Stomach (tissue), 9 donors: ENCODE measurements around the gene ELF5. TPM values are rescaled to one million over a fixed set of nuclear protein-coding genes. Genes with fewer than 3 reads are reported as not detected.

Experiments
- DNase-seq, 2 donors: peaks; one replicate each; pipeline versions ENCODE4 v3.0.0 to v3.0.0-alpha.2; 2013 to 2019
- H3K27ac ChIP-seq, 5 donors: fragments of 200-600 bp in 4 of 5; sonication (generic) in 4 of 5; one replicate each; pipeline ENCODE4 v1.5.1; 2013 to 2019; ENCODE audit warnings: mild to moderate bottlenecking in 1 of 5, moderate library complexity in 1 of 5
- H3K27me3 ChIP-seq, 3 donors: fragments of 200-600 bp; sonication (generic); one replicate each; pipeline ENCODE4 v1.5.1; 2017 to 2019; ENCODE audit warnings: mixed run types in 1 of 3
- H3K36me3 ChIP-seq, 4 donors: fragments of 200-600 bp; sonication (generic); 1 replicate in 3 of 4; 2 replicates in 1 of 4; pipeline ENCODE4 v1.5.1; 2016 to 2019
- H3K4me1 ChIP-seq, 4 donors: fragments of 200-600 bp; sonication (generic); one replicate each; pipeline ENCODE4 v1.5.1; 2016 to 2019
- H3K4me3 ChIP-seq, 4 donors: fragments of 200-600 bp; sonication (generic) in 3 of 4; one replicate each; pipeline ENCODE4 v1.5.1; 2016 to 2019; ENCODE audit warnings: mild to moderate bottlenecking in 1 of 4
- H3K9me3 ChIP-seq, 4 donors: fragments of 200-600 bp; sonication (generic); one replicate each; pipeline ENCODE4 v1.5.1; 2016 to 2019
- EP300 ChIP-seq: sonication (generic); formaldehyde crosslinking; IDR thresholded peaks from one replicate; pipeline ENCODE4 v1.6.1; 2017; ENCODE audit warnings: antibody characterized with exemption
- POLR2A ChIP-seq, 4 donors: fragments of 450-650 bp; IDR thresholded peaks; one replicate each; pipeline ENCODE4 v1.6.1; 2016; ENCODE audit warnings: antibody characterized with exemption in 4 of 4, control low read depth in 2 of 4, mild to moderate bottlenecking in 1 of 4, moderate library complexity in 1 of 4
- POLR2AphosphoS5 ChIP-seq, 3 donors: sonication (generic); formaldehyde crosslinking; IDR thresholded peaks; one replicate each; pipeline ENCODE4 v1.6.1; 2016; ENCODE audit warnings: antibody characterized with exemption in 3 of 3
- WGBS, 5 donors: extraction: QIAGEN DNeasy Blood & Tissue Kit in 3 of 5; methylation state at CpG; one replicate each; pipeline versions ENCODE4 v1.1.5 to v1.1.7; 2013 to 2018; 5-methylcytosine and 5-hydroxymethylcytosine counted together
- intact Hi-C: fragments of 100-400 bp; cut with DNase I; formaldehyde crosslinking; loops from one replicate; pipeline ENCODE4 v1.15.1; 2023; ENCODE audit warnings: low total_unique reads
- polyA plus RNA-seq, 3 donors: library from polyadenylated mRNA; stranded (reverse); fragments of 200-250 nt; gene quantifications; one replicate each; pipeline ENCODE4 v1.2.3, GENCODE V29; 2013
- total RNA-seq, 5 donors: library from RNA; depleted of rRNA; stranded (reverse); fragments of >200 nt; gene quantifications; one replicate each; pipeline versions ENCODE4 v1.1.0 to v1.2.3, GENCODE V29; 2014 to 2016
- TF ChIP-seq, protein P1 (sequence below), 7 experiments: fragments of 450-650 bp in 4 of 7; fragments of 200-600 bp in 3 of 7; sonication (generic) in 3 of 7; IDR thresholded peaks; one replicate each; pipeline ENCODE4 v1.5.1; 2016 to 2019; ENCODE audit warnings: antibody characterized with exemption in 7 of 7, control low read depth in 2 of 7, mild to moderate bottlenecking in 1 of 7
- donor health status: healthy with polysubstance abuse.
- donor health status: Bipolar disorder and iron deficiency.
- donor health status: healthy.

The ELF5 gene
- total and polyA plus RNA-seq, 8 donors = 0.19 to 0.78 (median 0.55) TPM; not detected in 5

DNA sequence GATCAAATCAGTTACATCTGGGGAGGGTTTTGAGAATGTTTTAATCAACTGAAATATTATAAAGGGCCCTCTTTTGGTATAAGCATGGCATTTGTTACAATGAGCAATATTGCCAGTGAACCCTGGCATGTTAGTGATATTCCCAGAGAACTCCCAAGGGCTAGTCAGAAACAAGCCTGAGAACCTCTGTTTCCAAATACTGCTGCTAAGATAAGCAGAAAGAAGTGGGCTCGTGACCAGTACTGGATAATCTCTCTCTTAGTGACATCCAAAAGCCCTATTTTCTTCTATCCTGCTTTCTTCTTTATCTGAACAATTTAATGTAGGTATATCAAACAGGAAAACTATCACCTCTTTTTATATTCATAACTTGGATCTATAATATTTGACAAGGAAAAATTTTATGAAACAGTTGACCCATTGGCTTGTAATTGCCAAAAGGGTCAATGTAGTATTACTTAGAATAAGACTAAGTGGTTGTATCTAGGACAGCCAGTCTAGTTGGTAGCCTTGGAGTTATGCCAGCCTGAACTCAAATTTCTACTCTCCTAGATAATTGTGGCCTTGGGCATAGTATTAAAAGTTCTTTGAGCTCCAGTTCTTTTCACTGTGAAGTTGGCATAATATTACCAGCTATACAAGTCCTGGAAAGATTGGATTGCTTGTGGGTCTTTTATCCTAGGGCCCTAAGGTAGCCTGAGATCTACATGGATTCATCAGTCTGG is 59.1 kb downstream of the ELF5 start:
- Histone ChIP-seq H3K36me3 (peaks cover 46 to 100% (median 100%) of the 10 kb centered on the region in 4 donors), H3K9me3 (no peaks in the 10 kb centered on the region), H3K4me1 (peaks cover 0 to 5% (median 1%) of the 10 kb centered on the region in 4 donors), H3K27me3 (no peaks in the 10 kb centered on the region), H3K27ac (no peak overlapping the region), H3K4me3 (no peak overlapping the region)
- intact Hi-C loops = no loop called here
- WGBS, 5 donors = 78 to 97% (median 86%) methylated on average over 1 of the region's 1 CpG
- TF ChIP-seq, protein P1, sequence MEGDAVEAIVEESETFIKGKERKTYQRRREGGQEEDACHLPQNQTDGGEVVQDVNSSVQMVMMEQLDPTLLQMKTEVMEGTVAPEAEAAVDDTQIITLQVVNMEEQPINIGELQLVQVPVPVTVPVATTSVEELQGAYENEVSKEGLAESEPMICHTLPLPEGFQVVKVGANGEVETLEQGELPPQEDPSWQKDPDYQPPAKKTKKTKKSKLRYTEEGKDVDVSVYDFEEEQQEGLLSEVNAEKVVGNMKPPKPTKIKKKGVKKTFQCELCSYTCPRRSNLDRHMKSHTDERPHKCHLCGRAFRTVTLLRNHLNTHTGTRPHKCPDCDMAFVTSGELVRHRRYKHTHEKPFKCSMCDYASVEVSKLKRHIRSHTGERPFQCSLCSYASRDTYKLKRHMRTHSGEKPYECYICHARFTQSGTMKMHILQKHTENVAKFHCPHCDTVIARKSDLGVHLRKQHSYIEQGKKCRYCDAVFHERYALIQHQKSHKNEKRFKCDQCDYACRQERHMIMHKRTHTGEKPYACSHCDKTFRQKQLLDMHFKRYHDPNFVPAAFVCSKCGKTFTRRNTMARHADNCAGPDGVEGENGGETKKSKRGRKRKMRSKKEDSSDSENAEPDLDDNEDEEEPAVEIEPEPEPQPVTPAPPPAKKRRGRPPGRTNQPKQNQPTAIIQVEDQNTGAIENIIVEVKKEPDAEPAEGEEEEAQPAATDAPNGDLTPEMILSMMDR (IDR thresholded peaks at IDR 0.05) = no peak
- TF ChIP-seq EP300 (no peak), POLR2A (IDR thresholded peaks at IDR 0.05) (no peak), POLR2AphosphoS5 (IDR thresholded peaks at IDR 0.05) (no peak)
- DNase-seq = no peak

DNA sequence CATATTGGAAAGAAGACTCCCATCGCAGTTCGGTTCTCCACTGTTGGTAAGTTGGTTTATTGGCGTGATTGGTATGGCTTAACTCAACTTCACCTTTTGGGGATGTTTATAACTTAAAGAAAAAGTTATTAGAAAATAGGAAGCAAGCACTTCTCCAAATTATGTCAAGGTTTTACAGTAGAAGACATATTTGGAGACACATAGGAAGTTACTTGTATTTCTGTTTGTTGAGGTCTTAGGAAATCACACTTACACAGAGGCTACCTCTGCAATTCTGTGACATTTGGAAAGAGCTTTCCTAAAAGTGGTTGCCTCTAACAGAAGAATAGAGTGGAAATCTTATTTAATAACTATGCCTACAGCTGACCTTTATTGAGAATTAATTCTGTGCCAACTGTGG is 62.5 kb downstream of the ELF5 start:
- 86 to 95% (median 95%) methylated on average over 3 of the region's 3 CpGs for WGBS, 5 donors
- intact Hi-C loops = no loop called here

DNA sequence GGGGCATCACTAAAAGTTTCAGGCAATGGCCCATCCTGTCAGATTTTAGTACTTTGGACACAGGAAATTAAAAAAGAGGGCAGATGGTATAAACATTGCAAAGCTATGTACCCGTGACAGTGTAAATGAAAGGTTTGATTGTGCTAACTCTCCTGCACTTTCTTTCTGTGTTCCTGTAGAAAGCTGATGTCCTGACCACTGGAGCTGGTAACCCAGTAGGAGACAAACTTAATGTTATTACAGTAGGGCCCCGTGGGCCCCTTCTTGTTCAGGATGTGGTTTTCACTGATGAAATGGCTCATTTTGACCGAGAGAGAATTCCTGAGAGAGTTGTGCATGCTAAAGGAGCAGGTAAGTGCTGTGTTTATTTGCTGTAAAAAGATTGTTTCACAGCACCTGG is 64.6 kb downstream of the ELF5 start:
- intact Hi-C loops = no loop called here
- peaks cover 0 to 38% (median 18%) of the 10 kb centered on the region in 4 donors for H3K4me1 ChIP-seq
- H3K4me3 ChIP-seq = no peak overlapping the region
- H3K36me3 ChIP-seq = peaks cover 29 to 56% (median 50%) of the 10 kb centered on the region in 4 donors
- H3K27ac ChIP-seq = no peak overlapping the region
- no peak for DNase-seq
- H3K27me3 ChIP-seq = no peaks in the 10 kb centered on the region
- no peaks in the 10 kb centered on the region for H3K9me3 ChIP-seq
- WGBS, 5 donors = 47 to 56% (median 54%) methylated on average over 3 of the region's 3 CpGs
- TF ChIP-seq POLR2AphosphoS5 (IDR thresholded peaks at IDR 0.05) (no peak), EP300 (no peak), POLR2A (IDR thresholded peaks at IDR 0.05) (no peak)
- TF ChIP-seq, protein P1 (IDR thresholded peaks at IDR 0.05) = no peak

More for the DNA sequence above, 62.5 kb downstream of the ELF5 start:
- no peaks in the 10 kb centered on the region for H3K9me3 ChIP-seq
- DNase-seq = no peak
- peaks cover 0 to 24% (median 11%) of the 10 kb centered on the region in 4 donors for H3K4me1 ChIP-seq
- H3K36me3 ChIP-seq = peaks cover 35 to 76% (median 70%) of the 10 kb centered on the region in 4 donors
- no peaks in the 10 kb centered on the region for H3K27me3 ChIP-seq
- TF ChIP-seq EP300 (no peak), POLR2AphosphoS5 (IDR thresholded peaks at IDR 0.05) (no peak), POLR2A (IDR thresholded peaks at IDR 0.05) (no peak)
- TF ChIP-seq, protein P1 (IDR thresholded peaks at IDR 0.05) = no peak
- H3K27ac ChIP-seq = peak overlapping the region in 1 of 5 donors; percentile 22
- H3K4me3 ChIP-seq = no peak overlapping the region

DNA sequence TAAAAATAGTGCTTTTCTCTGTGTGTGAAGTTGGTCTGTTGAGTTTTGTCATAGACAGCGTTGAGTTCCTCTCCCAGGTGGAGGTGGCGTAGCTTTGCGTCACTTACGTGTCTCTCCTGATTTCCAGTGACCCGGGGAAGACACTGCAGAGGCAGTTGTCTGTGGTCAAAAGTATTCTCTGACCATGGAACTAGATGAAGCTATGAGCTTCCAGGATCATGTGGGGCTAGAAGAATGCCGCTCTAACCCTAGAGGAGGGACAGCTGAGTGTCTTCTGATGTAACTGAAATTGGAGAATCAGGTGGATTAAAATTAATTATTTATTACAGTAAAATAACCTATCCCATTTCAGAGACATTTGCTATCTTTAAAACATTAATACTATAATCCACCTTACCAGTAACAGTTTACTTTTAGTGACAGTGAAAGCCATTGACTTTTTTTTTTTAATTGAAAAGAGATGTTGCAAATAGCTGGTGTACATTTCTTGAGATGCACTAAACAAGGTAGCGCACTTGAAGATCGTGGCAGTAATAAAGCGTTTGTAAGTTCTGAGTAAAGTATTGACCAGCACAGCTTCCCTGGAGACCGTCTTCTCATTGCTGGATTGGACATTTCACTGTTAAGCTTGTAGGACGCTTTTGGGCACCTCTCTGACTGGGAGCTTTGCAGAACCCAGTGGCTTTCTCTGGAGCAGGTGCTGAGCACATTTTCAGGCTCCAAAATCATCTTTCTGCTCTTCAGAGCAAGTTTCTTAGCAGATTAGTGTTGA is 65.2 kb downstream of the ELF5 start:
- Histone ChIP-seq H3K4me1 (peaks cover 0 to 44% (median 21%) of the 10 kb centered on the region in 4 donors), H3K36me3 (peaks cover 24 to 50% (median 44%) of the 10 kb centered on the region in 4 donors), H3K27ac (peak overlapping the region in 1 of 5 donors; percentile 18), H3K4me3 (no peak overlapping the region), H3K27me3 (no peaks in the 10 kb centered on the region), H3K9me3 (no peaks in the 10 kb centered on the region)
- DNase-seq = no peak
- 87 to 96% (median 90%) methylated on average over 11 of the region's 11 CpGs for WGBS, 5 donors
- intact Hi-C loops = no loop called here
- TF ChIP-seq POLR2A (IDR thresholded peaks at IDR 0.05) = no peak
- TF ChIP-seq, protein P1 (IDR thresholded peaks at IDR 0.05) = no peak
- no peak for TF ChIP-seq POLR2AphosphoS5 (IDR thresholded peaks at IDR 0.05)
- TF ChIP-seq EP300 = no peak
